NCI-H1436 treated with DMSO at 0.1 percent for 48 hours (cell line): ENCODE results near the gene FNDC3B.

Source experiments
- DNase-seq: peaks from one replicate; lab custom pipeline; 2025; lab: John Stamatoyannopoulos, UW

The FNDC3B gene

GRCh38 chr3:172054115-172054764, 14.9 kb downstream of the FNDC3B start:
- no peak for DNase-seq

- DNase-seq: no peak
Observed at GRCh38 chr3:172056416-172056815, 17.0 kb downstream of the FNDC3B start.

GRCh38 chr3:172057059-172057458, 17.7 kb downstream of the FNDC3B start:
- DNase-seq: no peak

GRCh38 chr3:172057624-172058327, 18.4 kb downstream of the FNDC3B start:
- DNase-seq: no peak

- DNase-seq: no peak
Observed at GRCh38 chr3:172059532-172059931, 20.2 kb downstream of the FNDC3B start.

GRCh38 chr3:172060234-172060633, 20.9 kb downstream of the FNDC3B start:
- DNase-seq: no peak

GRCh38 chr3:172061724-172062184, 22.4 kb downstream of the FNDC3B start:
- DNase-seq: no peak

GRCh38 chr3:172062761-172063160, 23.4 kb downstream of the FNDC3B start:
- no peak for DNase-seq

- DNase-seq: no peak
Observed at GRCh38 chr3:172063456-172064432, 24.4 kb downstream of the FNDC3B start.

GRCh38 chr3:172065527-172065926, 26.1 kb downstream of the FNDC3B start:
- DNase-seq: no peak

GRCh38 chr3:172065967-172066762, 26.8 kb downstream of the FNDC3B start:
- DNase-seq: no peak

- DNase-seq: no peak
Observed at GRCh38 chr3:172066880-172067796, 27.8 kb downstream of the FNDC3B start.

- DNase-seq: no peak
Observed at GRCh38 chr3:172067837-172068440, 28.6 kb downstream of the FNDC3B start.

- no peak for DNase-seq
Observed at GRCh38 chr3:172068977-172069376, 29.6 kb downstream of the FNDC3B start.

- no peak for DNase-seq
Observed at GRCh38 chr3:172069478-172069877, 30.1 kb downstream of the FNDC3B start.

- no peak for DNase-seq
Observed at GRCh38 chr3:172070269-172070668, 30.9 kb downstream of the FNDC3B start.

- DNase-seq: no peak
Observed at GRCh38 chr3:172070802-172071201, 31.4 kb downstream of the FNDC3B start.

- DNase-seq: no peak
Observed at GRCh38 chr3:172071780-172072330, 32.5 kb downstream of the FNDC3B start.

- no peak for DNase-seq
Observed at GRCh38 chr3:172072543-172072942, 33.2 kb downstream of the FNDC3B start.
